GM20000 (cell line): ENCODE results near the gene APOC1.
"Not testable (repeated sequence)": the region's sequence is repeated elsewhere in the genome, so short reads cannot be mapped to it uniquely, and the experiment has no call there.

Source experiments
- DNase-seq: peaks from one replicate; pipeline ENCODE4 v3.0.0; 2012; ENCODE audit warnings: low spot score
- TF ChIP-seq, protein P1 (sequence below): IDR thresholded peaks from 2 replicates; pipeline ENCODE4 v1.5.1; 2012; ENCODE audit warnings: mild to moderate bottlenecking, control low read depth; ENCODE audit errors: extremely low read depth, missing control alignments

Gene APOC1

DNA sequence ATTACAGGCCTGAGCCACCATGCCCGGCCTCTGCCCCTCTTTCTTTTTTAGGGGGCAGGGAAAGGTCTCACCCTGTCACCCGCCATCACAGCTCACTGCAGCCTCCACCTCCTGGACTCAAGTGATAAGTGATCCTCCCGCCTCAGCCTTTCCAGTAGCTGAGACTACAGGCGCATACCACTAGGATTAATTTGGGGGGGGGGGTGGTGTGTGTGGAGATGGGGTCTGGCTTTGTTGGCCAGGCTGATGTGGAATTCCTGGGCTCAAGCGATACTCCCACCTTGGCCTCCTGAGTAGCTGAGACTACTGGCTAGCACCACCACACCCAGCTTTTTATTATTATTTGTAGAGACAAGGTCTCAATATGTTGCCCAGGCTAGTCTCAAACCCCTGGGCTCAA, 4.6 kb upstream of the APOC1 start:
- TF ChIP-seq, protein P1, sequence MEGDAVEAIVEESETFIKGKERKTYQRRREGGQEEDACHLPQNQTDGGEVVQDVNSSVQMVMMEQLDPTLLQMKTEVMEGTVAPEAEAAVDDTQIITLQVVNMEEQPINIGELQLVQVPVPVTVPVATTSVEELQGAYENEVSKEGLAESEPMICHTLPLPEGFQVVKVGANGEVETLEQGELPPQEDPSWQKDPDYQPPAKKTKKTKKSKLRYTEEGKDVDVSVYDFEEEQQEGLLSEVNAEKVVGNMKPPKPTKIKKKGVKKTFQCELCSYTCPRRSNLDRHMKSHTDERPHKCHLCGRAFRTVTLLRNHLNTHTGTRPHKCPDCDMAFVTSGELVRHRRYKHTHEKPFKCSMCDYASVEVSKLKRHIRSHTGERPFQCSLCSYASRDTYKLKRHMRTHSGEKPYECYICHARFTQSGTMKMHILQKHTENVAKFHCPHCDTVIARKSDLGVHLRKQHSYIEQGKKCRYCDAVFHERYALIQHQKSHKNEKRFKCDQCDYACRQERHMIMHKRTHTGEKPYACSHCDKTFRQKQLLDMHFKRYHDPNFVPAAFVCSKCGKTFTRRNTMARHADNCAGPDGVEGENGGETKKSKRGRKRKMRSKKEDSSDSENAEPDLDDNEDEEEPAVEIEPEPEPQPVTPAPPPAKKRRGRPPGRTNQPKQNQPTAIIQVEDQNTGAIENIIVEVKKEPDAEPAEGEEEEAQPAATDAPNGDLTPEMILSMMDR, result no peak
- no peak for DNase-seq

GRCh38 chr19:44911896-44912295, 2.5 kb upstream of the APOC1 start:
- DNase-seq, result not testable (repeated sequence)

DNA sequence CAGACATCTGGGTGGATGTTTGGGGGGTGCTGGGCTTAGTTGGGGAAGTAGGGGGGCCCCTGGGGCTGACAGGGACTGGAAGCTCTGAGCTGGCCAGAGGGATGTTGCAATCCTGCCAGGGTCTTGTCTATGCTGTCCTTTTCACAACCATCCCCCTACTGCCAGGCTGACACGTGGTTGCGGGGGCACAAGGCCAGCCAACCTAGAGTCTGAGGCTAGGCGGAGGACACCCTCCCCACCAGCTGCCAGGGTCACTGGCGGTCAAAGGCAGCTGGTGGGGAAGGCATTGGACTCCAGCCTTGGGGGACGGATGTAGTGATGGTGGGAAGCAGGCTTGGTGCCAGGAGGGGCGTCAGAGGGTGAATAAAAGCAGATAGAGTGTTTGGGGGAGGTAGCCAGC, 1.6 kb upstream of the APOC1 start:
- no peak for DNase-seq
- TF ChIP-seq, protein P1, result no peak

GRCh38 chr19:44913512-44914432, 636 bp upstream of the APOC1 start:
- DNase-seq, result not testable (repeated sequence)

DNA sequence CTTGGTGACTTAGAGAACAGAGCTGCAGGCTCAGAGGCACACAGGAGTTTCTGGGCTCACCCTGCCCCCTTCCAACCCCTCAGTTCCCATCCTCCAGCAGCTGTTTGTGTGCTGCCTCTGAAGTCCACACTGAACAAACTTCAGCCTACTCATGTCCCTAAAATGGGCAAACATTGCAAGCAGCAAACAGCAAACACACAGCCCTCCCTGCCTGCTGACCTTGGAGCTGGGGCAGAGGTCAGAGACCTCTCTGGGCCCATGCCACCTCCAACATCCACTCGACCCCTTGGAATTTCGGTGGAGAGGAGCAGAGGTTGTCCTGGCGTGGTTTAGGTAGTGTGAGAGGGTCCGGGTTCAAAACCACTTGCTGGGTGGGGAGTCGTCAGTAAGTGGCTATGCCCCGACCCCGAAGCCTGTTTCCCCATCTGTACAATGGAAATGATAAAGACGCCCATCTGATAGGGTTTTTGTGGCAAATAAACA, 9.9 kb downstream of the APOC1 start:
- no peak for DNase-seq
- TF ChIP-seq, protein P1, result no peak

DNA sequence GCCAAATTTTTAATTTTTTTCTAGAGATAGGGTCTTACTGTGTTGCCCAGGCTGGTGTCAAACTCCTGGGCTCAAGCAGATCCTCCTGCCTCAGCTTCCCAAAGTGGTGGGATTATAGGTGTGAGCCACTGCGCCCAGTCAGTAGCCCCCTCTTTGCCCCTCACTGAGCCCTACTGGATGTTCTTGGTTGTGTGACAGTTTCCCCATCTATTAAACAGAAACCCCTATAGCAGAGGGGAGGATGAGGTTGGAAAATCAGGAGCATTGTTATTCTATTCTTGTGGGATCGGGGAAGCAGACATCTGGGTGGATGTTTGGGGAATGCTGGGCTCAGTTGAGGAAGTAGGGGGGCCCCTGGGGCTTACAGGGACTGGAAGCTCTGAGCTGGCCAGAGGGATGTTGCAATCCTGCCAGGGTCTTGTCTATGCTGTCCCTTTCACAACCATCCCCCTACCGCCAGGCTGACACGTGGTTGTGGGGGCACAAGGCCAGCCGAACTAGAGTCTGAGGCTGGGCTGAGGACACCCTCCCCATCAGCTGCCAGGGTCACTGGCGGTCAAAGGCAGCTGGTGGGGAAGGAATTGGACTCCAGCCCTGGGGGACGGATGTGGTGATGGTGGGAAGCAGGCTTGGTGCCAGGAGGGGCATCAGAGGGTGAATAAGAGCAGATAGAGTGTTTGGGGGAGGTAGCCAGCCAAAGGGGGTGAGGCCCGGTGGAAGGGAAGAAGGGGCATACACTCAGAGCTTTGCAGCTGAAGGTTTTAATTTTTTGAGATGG, 10.9 kb downstream of the APOC1 start:
- TF ChIP-seq, protein P1, result no peak
- DNase-seq, result no peak

DNA sequence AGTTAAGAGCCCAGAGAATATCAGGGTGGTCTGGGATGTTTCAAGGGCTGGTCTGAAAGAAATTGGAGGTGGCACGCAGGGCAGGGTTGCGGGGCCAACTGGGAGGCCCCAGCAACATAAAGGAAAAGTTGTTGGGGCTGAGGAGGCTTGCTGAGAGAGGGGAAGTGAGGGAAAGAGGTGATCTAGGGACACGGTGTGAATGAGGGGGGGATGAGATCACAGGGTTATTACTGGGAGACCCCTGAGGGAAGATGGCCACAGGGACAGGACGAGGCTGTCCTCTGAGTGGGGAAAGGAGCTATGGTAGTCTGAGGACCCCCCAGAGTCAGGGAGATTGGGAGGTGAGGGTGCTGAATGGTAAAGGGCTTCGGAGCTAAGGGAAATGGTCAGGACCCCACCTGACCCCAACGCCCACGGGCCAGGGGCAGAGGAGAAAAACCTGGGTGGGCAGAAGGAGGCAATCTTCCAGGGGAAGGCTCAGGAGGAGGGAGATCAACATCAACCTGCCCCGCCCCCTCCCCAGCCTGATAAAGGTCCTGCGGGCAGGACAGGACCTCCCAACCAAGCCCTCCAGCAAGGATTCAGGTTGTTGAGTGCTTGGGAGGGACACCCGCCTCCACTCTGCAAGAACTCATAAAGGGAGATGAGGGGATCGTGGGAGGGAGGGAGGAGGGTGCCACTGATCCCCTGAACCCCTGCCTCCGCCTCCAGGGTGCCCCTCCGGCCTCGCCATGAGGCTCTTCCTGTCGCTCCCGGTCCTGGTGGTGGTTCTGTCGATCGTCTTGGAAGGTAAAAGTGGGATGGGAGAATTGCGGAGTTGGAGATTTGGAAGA, 12.1 kb downstream of the APOC1 start:
- not testable (repeated sequence) for DNase-seq

DNA sequence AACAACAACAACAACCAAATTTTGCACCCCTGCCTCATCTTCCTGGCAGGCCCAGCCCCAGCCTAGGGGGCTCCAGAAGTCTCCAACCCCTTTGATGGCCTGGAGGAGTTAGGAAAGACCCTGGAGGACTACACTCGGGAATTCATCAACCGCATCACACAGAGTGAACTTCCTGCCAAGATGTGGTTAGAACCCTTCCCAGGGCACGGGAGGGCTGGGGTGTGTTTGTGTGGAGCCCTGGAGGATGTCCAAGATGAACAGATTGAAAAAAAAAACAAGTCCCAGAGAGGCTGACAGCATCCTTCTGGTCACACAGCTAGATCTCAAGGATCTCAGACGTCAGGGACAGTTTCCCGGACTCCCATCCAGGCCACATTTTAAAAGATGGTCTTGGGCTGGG, 13.3 kb downstream of the APOC1 start:
- TF ChIP-seq, protein P1, result no peak

More for the DNA sequence above, 13.3 kb downstream of the APOC1 start:
- no peak for DNase-seq
